MM.1S (cell line): ENCODE measurements around the gene SLC2A10.
A peak's percentile ranks its signal among the peaks of the same experiment; 100 is the strongest.

ENCODE experiments used
- CTCF ChIP-seq: fragments of 300-600 bp; sonication (generic); IDR thresholded peaks from 2 replicates; pipeline ENCODE4 v1.5.1; 2016; ENCODE audit warnings: antibody characterized with exemption, low read length, mixed read lengths
- EZH2 ChIP-seq: fragments of 300-600 bp; sonication (generic); optimal IDR thresholded peaks from 2 replicates; pipeline ENCODE3; 2017; ENCODE audit warnings: low read depth, mild to moderate bottlenecking, antibody characterized with exemption, low read length, mixed read lengths

- no peak for TF ChIP-seq EZH2
- peak; percentile 97 for TF ChIP-seq CTCF
Measured at GRCh38 chr20:46757754-46758678, 48.6 kb downstream of the SLC2A10 start.
